PC-3 (cell line): ENCODE measurements around the gene CAMK1D. TPM values are rescaled to one million over a fixed set of nuclear protein-coding genes. Genes with fewer than 3 reads are reported as not detected.

Experiments used
- ATAC-seq: fragments of 200-7000 bp; cut with Tn5 transposase; 2 replicates; pipeline ENCODE4 v1.9.1; 2020; ENCODE audit warnings: mild to moderate bottlenecking, moderate library complexity
- BruUV-seq: library from RNA; stranded (reverse); fragments of 400-500 nt; replicated peaks from 2 replicates; lab custom pipeline; 2021; lab: Mats Ljungman, UMichigan
- CTCF ChIA-PET: fragments of 300-600 bp; sonication (Branson Sonifier 250); formaldehyde crosslinking; loops from one replicate; lab custom pipeline; 2022; ENCODE audit warnings: antibody characterized with exemption; lab: Charles Lee
- POLR2A ChIA-PET: fragments of 300-600 bp; sonication (Branson Sonifier 250); formaldehyde crosslinking; loops from one replicate; lab custom pipeline; 2022; ENCODE audit warnings: antibody characterized with exemption; ENCODE audit not compliant: unreplicated experiment; lab: Charles Lee
- DNase-seq: peaks from one replicate; pipeline ENCODE4 v3.0.0-alpha.2; 2015
- H2AFZ ChIP-seq: fragments of 300-600 bp; sonication (generic); 2 replicates; pipeline ENCODE4 v1.6.0; 2016; ENCODE audit warnings: antibody characterized with exemption, low read length
- H3F3A ChIP-seq: fragments of 300-600 bp; sonication (generic); one replicate; pipeline ENCODE4 v1.6.0; 2017; ENCODE audit warnings: antibody characterized with exemption, low read length, control low read depth, mild to moderate bottlenecking; ENCODE audit not compliant: unreplicated experiment
- H3K27ac ChIP-seq: fragments of 300-600 bp; sonication (generic); 2 replicates; pipeline ENCODE4 v1.5.1; 2016; ENCODE audit warnings: mild to moderate bottlenecking, low read length
- H3K27me3 ChIP-seq: fragments of 300-600 bp; sonication (generic); 2 replicates; pipeline ENCODE4 v1.6.1; 2016; ENCODE audit warnings: low read length, mixed read lengths
- H3K36me3 ChIP-seq: fragments of 300-600 bp; sonication (generic); 2 replicates; pipeline ENCODE4 v1.6.1; 2016; ENCODE audit warnings: low read depth, mixed run types, low read length, mixed read lengths
- H3K4me1 ChIP-seq: fragments of 300-600 bp; sonication (generic); 2 replicates; pipeline ENCODE4 v1.5.1; 2016; ENCODE audit warnings: low read length; ENCODE audit not compliant: insufficient read depth
- H3K4me2 ChIP-seq: fragments of 300-600 bp; sonication (generic); 2 replicates; pipeline ENCODE4 v1.6.0; 2016; ENCODE audit warnings: low read length
- H3K4me3 ChIP-seq: fragments of 300-600 bp; sonication (generic); 2 replicates; pipeline ENCODE4 v1.5.1; 2016; ENCODE audit warnings: mild to moderate bottlenecking, low read length, mixed read lengths
- H3K79me2 ChIP-seq: fragments of 300-600 bp; sonication (generic); 2 replicates; pipeline ENCODE4 v1.6.1; 2017; ENCODE audit warnings: low read length, mixed read lengths
- H3K9ac ChIP-seq: fragments of 300-600 bp; sonication (generic); 2 replicates; pipeline ENCODE4 v1.6.0; 2016; ENCODE audit warnings: mild to moderate bottlenecking, low read length
- H3K9me2 ChIP-seq: fragments of 300-600 bp; sonication (generic); replicated peaks from 2 replicates; pipeline ENCODE4 v1.6.1; 2016; ENCODE audit warnings: mixed run types, low read length, mixed read lengths
- H3K9me3 ChIP-seq: fragments of 300-600 bp; sonication (generic); 2 replicates; pipeline ENCODE4 v1.6.1; 2016; ENCODE audit warnings: low read length, mixed read lengths
- H4K20me1 ChIP-seq: fragments of 300-600 bp; sonication (generic); 2 replicates; pipeline ENCODE4 v1.6.1; 2016; ENCODE audit warnings: low read length, mixed read lengths
- EZH2 ChIP-seq: fragments of 300-600 bp; sonication (generic); IDR thresholded peaks from one replicate; pipeline ENCODE4 v1.6.1; 2017; ENCODE audit warnings: antibody characterized with exemption, mild to moderate bottlenecking, low read length; ENCODE audit not compliant: unreplicated experiment
- EZH2phosphoT487 ChIP-seq: fragments of 300-600 bp; sonication (generic); IDR thresholded peaks from 2 replicates; pipeline ENCODE4 v1.6.1; 2018; ENCODE audit warnings: mild to moderate bottlenecking, antibody characterized with exemption, low read length, borderline replicate concordance
- intact Hi-C: fragments of 100-400 bp; cut with micrococcal nuclease; formaldehyde crosslinking; loops from 2 replicates; pipeline ENCODE4 v1.9.0; 2023
- total RNA-seq: library from RNA; depleted of rRNA; stranded (reverse); fragments of >200 nt; gene quantifications from 2 replicates; pipeline ENCODE4 v1.2.3, GENCODE V29; 2014
- TF ChIP-seq, protein P1 (sequence below): fragments of 300-600 bp; sonication (generic); conservative IDR thresholded peaks from 2 replicates; pipeline ENCODE4 v1.5.1; 2017; ENCODE audit warnings: antibody characterized with exemption, low read depth, mild to moderate bottlenecking, low read length

The CAMK1D gene
- total RNA-seq, 1 experiment from 2014 or later, result 1.3 TPM

DNA sequence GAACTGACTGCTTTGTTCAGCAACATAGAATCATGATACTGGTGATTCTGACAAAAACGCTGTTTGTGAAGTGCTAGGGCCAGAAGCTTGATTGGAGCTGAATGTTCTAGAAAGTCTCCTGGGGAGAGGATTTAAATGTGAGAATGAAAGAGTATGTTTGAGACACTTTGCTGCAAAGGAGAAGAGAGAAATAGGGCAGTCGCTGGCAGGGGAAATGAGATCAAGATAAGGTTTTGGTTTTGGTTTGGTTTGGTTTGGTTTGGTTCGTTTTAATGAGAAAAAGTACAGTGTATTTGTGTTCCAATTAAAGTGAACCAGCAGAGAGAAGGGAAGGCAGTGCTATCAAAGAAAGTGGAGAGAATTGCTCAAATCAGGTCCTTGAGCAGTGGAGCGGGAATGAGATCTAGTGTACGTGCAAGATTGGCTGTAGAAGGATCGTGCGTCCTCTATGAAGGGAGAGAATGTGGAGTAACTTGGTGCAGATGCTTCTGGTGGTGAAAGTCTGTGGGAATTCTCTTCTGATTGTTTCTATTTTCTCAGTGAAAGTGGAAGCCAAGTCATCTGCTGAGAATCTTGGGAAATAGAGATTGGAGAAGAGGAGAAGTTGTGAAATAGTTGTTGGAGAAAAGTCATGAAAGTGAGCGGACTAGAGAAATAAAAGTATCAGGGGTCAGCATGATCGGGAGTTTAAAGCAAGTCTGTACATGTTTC is 381.6 kb downstream of the CAMK1D start:
- BruUV-seq, result no TSS peak
- ATAC-seq (no peak), DNase-seq (no peak)
- CTCF ChIA-PET, result no interaction called here
- no peaks in the 10 kb centered on the region for H3K4me1 ChIP-seq
- H3K79me2 ChIP-seq, result no peaks in the 10 kb centered on the region
- H3K4me2 ChIP-seq, result no peak overlapping the region
- H3K9me3 ChIP-seq, result no peaks in the 10 kb centered on the region
- TF ChIP-seq, protein P1, sequence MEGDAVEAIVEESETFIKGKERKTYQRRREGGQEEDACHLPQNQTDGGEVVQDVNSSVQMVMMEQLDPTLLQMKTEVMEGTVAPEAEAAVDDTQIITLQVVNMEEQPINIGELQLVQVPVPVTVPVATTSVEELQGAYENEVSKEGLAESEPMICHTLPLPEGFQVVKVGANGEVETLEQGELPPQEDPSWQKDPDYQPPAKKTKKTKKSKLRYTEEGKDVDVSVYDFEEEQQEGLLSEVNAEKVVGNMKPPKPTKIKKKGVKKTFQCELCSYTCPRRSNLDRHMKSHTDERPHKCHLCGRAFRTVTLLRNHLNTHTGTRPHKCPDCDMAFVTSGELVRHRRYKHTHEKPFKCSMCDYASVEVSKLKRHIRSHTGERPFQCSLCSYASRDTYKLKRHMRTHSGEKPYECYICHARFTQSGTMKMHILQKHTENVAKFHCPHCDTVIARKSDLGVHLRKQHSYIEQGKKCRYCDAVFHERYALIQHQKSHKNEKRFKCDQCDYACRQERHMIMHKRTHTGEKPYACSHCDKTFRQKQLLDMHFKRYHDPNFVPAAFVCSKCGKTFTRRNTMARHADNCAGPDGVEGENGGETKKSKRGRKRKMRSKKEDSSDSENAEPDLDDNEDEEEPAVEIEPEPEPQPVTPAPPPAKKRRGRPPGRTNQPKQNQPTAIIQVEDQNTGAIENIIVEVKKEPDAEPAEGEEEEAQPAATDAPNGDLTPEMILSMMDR, result no peak
- TF ChIP-seq EZH2 (no peak), EZH2phosphoT487 (no peak)
- no peaks in the 10 kb centered on the region for H3K27me3 ChIP-seq
- no peaks in the 10 kb centered on the region for H3F3A ChIP-seq
- no peaks in the 10 kb centered on the region for H3K9me2 ChIP-seq
- H3K27ac ChIP-seq, result no peak overlapping the region
- H3K9ac ChIP-seq, result no peak overlapping the region
- H3K4me3 ChIP-seq, result no peak overlapping the region
- intact Hi-C loops, result no loop called here
- H3K36me3 ChIP-seq, result no peaks in the 10 kb centered on the region
- no peak overlapping the region for H2AFZ ChIP-seq
- POLR2A ChIA-PET, result no interaction called here
- no peaks in the 10 kb centered on the region for H4K20me1 ChIP-seq

DNA sequence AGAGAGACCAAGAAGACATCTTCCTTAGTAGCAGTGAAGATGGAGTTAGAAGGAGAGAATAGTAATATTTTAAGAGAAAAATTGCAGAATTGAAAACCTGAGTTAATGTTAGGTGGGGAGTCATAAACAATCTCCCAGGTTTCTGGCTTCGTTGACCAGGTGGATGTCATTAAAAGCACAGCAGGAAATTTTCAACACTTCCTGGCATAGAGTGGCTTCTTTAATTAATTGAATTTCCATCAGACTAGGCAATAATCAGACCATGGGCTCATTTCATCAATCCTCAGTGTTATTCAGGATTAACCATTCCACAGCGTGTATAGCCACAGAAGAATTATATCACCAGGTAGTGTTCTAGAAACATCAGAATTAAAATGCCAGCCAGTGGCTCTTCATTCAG is 383.9 kb downstream of the CAMK1D start:
- TF ChIP-seq, protein P1, result no peak
- TF ChIP-seq EZH2 (no peak), EZH2phosphoT487 (no peak)
- Histone ChIP-seq H3K9me2 (no peaks in the 10 kb centered on the region), H3K4me2 (no peak overlapping the region), H3F3A (no peaks in the 10 kb centered on the region), H4K20me1 (no peaks in the 10 kb centered on the region), H3K36me3 (no peaks in the 10 kb centered on the region), H3K27me3 (no peaks in the 10 kb centered on the region), H3K4me3 (no peak overlapping the region), H3K4me1 (no peaks in the 10 kb centered on the region), H3K27ac (no peak overlapping the region), H3K9ac (no peak overlapping the region), H3K9me3 (no peaks in the 10 kb centered on the region), H3K79me2 (no peaks in the 10 kb centered on the region), H2AFZ (no peak overlapping the region)
- ATAC-seq (no peak), DNase-seq (no peak)
- intact Hi-C loops, result no loop called here
- ChIA-PET CTCF (no interaction called here), POLR2A (no interaction called here)
- no TSS peak for BruUV-seq

DNA sequence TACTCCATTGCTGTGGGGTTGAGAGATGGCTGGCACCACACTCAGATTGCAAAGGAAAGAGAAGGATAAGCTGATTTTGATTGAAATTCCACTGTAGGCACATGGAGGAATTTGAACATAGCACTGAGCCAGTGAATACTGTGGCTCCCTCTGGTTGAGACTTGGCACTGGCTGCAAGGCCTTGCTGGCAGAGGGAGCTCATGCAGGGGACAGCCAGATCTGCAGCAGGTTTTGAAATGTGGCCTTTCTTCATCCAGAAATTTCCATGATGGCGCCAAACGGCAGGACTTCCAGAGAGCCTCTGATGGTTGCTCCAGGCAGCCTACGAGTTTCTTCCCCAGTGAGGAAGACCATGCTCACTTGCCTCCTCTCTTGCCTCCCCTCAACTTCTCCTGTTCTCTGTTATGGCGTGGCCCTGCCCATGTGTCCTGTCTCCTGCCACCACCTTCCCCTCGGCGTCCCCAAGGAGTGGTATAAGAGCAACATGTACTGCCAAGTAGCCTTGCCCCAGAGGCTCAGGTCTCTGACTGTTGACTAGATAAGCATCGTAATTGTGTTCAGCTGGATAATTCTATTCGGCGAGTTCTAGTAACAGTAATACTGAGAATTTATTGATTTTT is 386.6 kb downstream of the CAMK1D start:
- TF ChIP-seq EZH2 (no peak), EZH2phosphoT487 (no peak)
- TF ChIP-seq, protein P1, result no peak
- H2AFZ ChIP-seq, result no peak overlapping the region
- POLR2A ChIA-PET, result no interaction called here

More for the DNA sequence above, 386.6 kb downstream of the CAMK1D start:
- no peak for ATAC-seq
- no peak overlapping the region for H3K27ac ChIP-seq
- H3F3A ChIP-seq, result no peaks in the 10 kb centered on the region
- no peaks in the 10 kb centered on the region for H3K4me1 ChIP-seq
- H3K9ac ChIP-seq, result no peak overlapping the region
- no peaks in the 10 kb centered on the region for H3K79me2 ChIP-seq
- intact Hi-C loops, result no loop called here
- CTCF ChIA-PET, result no interaction called here
- DNase-seq, result no peak
- no peaks in the 10 kb centered on the region for H3K9me3 ChIP-seq
- H3K9me2 ChIP-seq, result no peaks in the 10 kb centered on the region
- H3K36me3 ChIP-seq, result no peaks in the 10 kb centered on the region
- H3K27me3 ChIP-seq, result no peaks in the 10 kb centered on the region
- no peak overlapping the region for H3K4me3 ChIP-seq
- no peak overlapping the region for H3K4me2 ChIP-seq
- H4K20me1 ChIP-seq, result no peaks in the 10 kb centered on the region
- BruUV-seq, result no TSS peak
